Adrenal gland (tissue), 5 donors: ENCODE results near the gene MAGI1.

Experiments
- CTCF ChIP-seq, 6 experiments: fragments of 450-650 bp in 4 of 6; fragments of 200-600 bp in 2 of 6; sonication (generic) in 1 of 6; IDR thresholded peaks; 1 replicate in 5 of 6; 2 replicates in 1 of 6; pipeline versions ENCODE4 v1.5.1 to v1.8.0; 2016 to 2021; ENCODE audit warnings: antibody characterized with exemption in 6 of 6, mild to moderate bottlenecking in 2 of 6, moderate library complexity in 1 of 6
- POLR2A ChIP-seq, 2 donors: fragments of 450-650 bp; IDR thresholded peaks; one replicate each; pipeline ENCODE4 v1.6.1; 2017; ENCODE audit warnings: antibody characterized with exemption in 2 of 2, mild to moderate bottlenecking in 2 of 2, moderate library complexity in 1 of 2
- donor health status: DM: no; HTN: no; CAD: no.

- no peak for TF ChIP-seq POLR2A (IDR thresholded peaks at IDR 0.05)
- TF ChIP-seq CTCF (IDR thresholded peaks at IDR 0.05): no peak
Measured at GRCh38 chr3:65992106-65992505, 46.6 kb downstream of the MAGI1 start.
